ENCODE measurements around the gene SYK.
"Not testable (repeated sequence)": the region's sequence is repeated elsewhere in the genome, so short reads cannot be mapped to it uniquely, and the experiment has no call there.

Gene SYK

DNA sequence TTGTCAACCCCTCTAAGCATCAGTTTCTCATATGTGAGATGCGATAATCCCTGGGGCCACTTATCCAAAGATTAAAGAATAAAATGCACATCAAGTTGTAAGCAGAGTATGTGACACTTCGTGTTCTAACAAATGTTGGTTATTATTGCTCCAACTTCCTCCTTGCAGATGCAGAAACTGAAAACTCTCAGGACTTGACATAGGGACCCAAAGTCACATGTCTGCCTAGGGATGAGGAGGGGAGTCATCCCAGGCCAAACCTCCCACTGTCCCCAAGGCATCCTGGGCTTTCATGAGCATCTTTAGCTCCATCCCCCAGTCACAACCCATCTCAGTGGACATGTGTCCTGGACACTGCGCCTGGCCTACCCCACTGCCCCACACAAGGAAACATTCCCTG, 27.5 kb upstream of the SYK start:
- H3K9me3 ChIP-seq: peaks cover 13% of the 10 kb centered on the region
- H3K4me2 ChIP-seq: peak overlapping the region; percentile 4; the same call in 1 of the 2 replicates
- TF ChIP-seq Cebpa-rat (IDR thresholded peaks at IDR 0.05): no peak
- no peak overlapping the region for H3K4me3 ChIP-seq
- no peak overlapping the region for H3K9ac ChIP-seq
- no peak overlapping the region for H3K27ac ChIP-seq
- H3K27me3 ChIP-seq: no peaks in the 10 kb centered on the region
- no peaks in the 10 kb centered on the region for H4K20me1 ChIP-seq
- peaks cover 9% of the 10 kb centered on the region; the same call in 1 of the 2 replicates for H3K4me1 ChIP-seq
- H3K36me3 ChIP-seq: no peaks in the 10 kb centered on the region

DNA sequence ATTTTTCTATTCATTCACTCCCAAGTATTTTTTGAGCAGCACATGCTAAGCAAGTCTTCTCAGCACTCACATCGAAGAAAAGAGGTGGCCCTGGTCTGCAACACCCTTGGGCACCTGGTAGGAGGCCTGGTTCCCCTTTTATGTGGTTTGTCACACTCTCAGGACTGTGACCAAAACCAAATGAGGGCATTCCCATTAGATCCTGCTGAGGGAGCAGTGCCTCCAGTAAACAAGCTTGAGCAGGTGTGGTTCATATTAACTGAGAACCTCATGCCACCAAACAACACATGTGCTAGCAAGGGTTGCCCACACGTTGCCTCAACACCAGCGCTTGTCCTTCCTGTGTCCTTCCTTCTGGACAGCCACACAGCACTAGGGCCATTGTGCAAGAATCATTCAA, 26.9 kb upstream of the SYK start:
- Histone ChIP-seq H3K4me2 (peak overlapping the region; percentile 4; the same call in 1 of the 2 replicates), H3K4me1 (peaks cover 9% of the 10 kb centered on the region; the same call in 1 of the 2 replicates), H3K36me3 (no peaks in the 10 kb centered on the region), H3K9me3 (peaks cover 7% of the 10 kb centered on the region), H3K9ac (no peak overlapping the region), H3K27ac (no peak overlapping the region), H4K20me1 (no peaks in the 10 kb centered on the region), H3K27me3 (no peaks in the 10 kb centered on the region), H3K4me3 (no peak overlapping the region)
- TF ChIP-seq Cebpa-rat (IDR thresholded peaks at IDR 0.05): no peak

DNA sequence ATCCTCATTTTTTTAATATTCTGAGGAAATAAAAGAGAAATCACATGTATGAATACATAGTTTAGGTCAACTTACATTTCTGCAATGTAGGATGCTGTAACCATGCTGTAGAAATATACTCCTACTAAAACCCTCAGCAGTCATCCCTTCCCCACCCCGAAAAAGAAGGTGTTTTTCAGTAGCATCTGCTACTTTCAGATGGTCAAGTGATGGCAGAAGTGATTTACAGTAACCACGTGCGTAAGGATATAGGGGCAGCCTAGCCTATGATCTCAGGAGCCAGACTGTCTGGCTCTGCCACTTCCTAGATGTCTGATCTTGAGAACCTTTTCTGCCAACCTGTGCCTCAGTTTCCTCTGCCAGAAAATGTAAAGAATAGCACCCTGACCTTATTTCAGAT, 26.0 kb upstream of the SYK start:
- H3K27me3 ChIP-seq: no peaks in the 10 kb centered on the region
- H3K9ac ChIP-seq: no peak overlapping the region
- no peaks in the 10 kb centered on the region for H4K20me1 ChIP-seq
- H3K4me2 ChIP-seq: no peak overlapping the region
- no peak overlapping the region for H3K27ac ChIP-seq
- no peaks in the 10 kb centered on the region for H3K36me3 ChIP-seq
- H3K4me1 ChIP-seq: peaks cover 9% of the 10 kb centered on the region; the same call in 1 of the 2 replicates
- no peaks in the 10 kb centered on the region for H3K9me3 ChIP-seq
- TF ChIP-seq Cebpa-rat (IDR thresholded peaks at IDR 0.05): no peak
- no peak overlapping the region for H3K4me3 ChIP-seq

DNA sequence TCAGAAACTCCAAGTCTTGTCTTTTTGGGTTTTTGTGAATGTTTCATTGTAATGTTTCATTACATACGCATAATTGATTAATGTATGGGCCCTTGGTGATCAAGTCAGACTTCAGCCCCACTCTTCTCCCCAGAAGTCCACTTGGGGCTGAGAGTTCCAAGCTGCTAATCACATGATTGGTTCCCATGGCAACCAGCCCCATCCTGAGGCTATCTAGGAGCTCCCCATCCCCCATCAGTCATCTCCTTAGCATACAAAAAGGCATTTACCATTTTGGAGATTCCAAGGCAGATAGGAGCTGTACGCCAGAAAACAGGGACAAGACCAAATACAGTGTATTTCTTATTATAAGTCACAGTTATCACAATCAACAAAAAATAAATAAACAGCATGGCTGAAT, 22.9 kb upstream of the SYK start:
- H3K9me3 ChIP-seq: no peaks in the 10 kb centered on the region
- peaks cover 9% of the 10 kb centered on the region; the same call in 1 of the 2 replicates for H3K4me1 ChIP-seq
- H3K27me3 ChIP-seq: no peaks in the 10 kb centered on the region
- H3K27ac ChIP-seq: no peak overlapping the region
- no peak for TF ChIP-seq Cebpa-rat (IDR thresholded peaks at IDR 0.05)
- H4K20me1 ChIP-seq: no peaks in the 10 kb centered on the region
- no peak overlapping the region for H3K9ac ChIP-seq
- no peak overlapping the region for H3K4me2 ChIP-seq
- H3K4me3 ChIP-seq: no peak overlapping the region
- no peaks in the 10 kb centered on the region for H3K36me3 ChIP-seq

DNA sequence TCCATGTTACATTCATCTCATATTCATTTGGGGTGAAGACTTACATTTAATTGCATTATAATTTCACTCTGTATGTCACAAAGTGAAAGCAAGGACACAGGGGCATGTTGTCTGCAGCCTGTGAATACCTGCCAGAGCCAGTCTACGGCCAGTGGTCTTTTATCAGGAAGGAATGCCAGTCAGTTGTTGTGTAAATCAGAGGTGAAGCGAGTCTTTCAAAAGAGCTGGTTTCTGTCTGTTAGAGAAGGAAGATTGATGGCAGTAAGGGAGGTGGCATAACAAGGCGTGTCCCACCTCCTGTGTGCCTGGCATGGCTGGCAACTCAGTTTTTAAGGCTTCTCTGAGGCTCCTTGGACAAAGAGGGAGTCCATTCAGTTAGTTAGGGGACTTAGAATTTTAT, 18.1 kb upstream of the SYK start:
- Histone ChIP-seq H3K9ac (no peak overlapping the region), H3K36me3 (no peaks in the 10 kb centered on the region), H3K4me1 (no peaks in the 10 kb centered on the region), H3K4me2 (no peak overlapping the region), H4K20me1 (no peaks in the 10 kb centered on the region), H3K4me3 (no peak overlapping the region), H3K27me3 (no peaks in the 10 kb centered on the region), H3K27ac (no peak overlapping the region), H3K9me3 (no peaks in the 10 kb centered on the region)
- TF ChIP-seq Cebpa-rat (IDR thresholded peaks at IDR 0.05): no peak

DNA sequence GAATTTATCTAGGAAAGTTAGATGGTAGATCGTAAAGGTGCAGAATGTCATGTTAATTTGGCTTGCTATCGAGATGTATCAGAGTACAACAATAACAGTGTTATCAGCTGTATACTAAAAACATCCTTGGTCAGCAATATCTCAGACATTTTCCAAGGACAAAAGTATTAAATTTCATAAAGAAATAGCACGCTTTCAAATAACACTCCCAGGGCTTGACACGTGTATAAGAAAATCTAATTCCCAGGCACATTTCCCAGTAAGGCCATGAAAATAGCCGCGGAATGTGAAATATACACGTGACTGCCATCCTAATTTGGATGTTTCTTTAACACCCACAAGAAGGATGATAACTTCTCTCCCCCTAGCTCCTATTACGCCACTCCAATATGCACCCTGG, 17.7 kb upstream of the SYK start:
- Histone ChIP-seq H3K9ac (no peak overlapping the region), H3K4me1 (no peaks in the 10 kb centered on the region), H3K9me3 (no peaks in the 10 kb centered on the region), H4K20me1 (no peaks in the 10 kb centered on the region), H3K27me3 (no peaks in the 10 kb centered on the region), H3K36me3 (no peaks in the 10 kb centered on the region), H3K4me3 (no peak overlapping the region), H3K4me2 (no peak overlapping the region), H3K27ac (no peak overlapping the region)
- TF ChIP-seq Cebpa-rat (IDR thresholded peaks at IDR 0.05): no peak

DNA sequence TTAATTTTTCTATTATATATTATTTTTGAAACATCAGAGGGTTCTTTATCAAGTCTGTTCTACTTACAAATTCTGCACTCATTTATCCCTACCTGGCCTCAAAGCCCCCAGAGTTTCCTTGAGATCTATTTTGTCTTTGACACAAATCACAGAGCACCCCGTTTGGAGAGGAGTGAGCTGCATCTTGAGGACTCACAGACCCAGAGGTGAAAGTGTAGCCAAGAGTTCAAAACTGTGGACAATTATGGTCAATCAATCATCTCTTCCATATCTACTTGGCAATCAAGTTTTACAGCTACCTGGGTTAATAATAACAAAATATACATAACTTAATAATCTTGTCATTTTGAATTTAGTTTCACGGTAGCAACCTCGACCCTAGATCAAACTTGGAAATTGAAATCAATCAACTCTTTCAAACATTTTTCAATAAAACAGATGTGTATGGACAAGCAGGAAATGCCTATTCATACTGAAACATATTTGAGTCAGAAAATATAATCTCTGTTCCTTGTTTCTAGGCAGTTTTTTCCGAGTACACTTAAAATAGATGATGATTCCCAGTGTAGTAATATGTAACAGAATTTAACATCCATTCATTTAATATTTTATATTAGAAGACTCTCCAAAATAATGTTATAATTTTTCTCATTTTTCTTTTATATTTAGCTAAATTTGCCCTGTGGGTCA, 13.7 kb upstream of the SYK start:
- Histone ChIP-seq H3K36me3 (no peaks in the 10 kb centered on the region), H3K27ac (no peak overlapping the region), H3K4me3 (no peak overlapping the region), H3K4me1 (no peaks in the 10 kb centered on the region), H3K4me2 (no peak overlapping the region), H3K9me3 (0 out of 2 replicates have a peak, but pooled peaks cover 5% of the 10 kb centered on the region), H3K27me3 (no peaks in the 10 kb centered on the region), H4K20me1 (no peaks in the 10 kb centered on the region), H3K9ac (no peak overlapping the region)
- no peak for TF ChIP-seq Cebpa-rat (IDR thresholded peaks at IDR 0.05)

DNA sequence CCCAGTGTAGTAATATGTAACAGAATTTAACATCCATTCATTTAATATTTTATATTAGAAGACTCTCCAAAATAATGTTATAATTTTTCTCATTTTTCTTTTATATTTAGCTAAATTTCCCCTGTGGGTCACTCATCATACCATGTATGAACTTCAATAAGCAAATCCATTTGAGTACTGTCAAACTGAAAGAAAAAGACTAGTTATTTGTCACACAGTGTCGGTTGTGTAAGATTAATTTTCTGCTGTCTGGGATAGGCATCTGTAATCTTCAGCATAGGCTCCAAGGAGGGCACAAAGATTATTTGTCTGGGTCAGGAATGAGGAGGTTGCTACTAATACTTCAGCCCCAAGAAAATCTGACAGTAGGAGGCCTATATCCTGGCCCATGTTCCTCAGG, 13.1 kb upstream of the SYK start:
- H3K27me3 ChIP-seq, H3K4me3 ChIP-seq, H4K20me1 ChIP-seq, H3K9ac ChIP-seq, H3K4me2 ChIP-seq, H3K36me3 ChIP-seq, H3K27ac ChIP-seq, H3K9me3 ChIP-seq, H3K4me1 ChIP-seq: not testable (repeated sequence)

DNA sequence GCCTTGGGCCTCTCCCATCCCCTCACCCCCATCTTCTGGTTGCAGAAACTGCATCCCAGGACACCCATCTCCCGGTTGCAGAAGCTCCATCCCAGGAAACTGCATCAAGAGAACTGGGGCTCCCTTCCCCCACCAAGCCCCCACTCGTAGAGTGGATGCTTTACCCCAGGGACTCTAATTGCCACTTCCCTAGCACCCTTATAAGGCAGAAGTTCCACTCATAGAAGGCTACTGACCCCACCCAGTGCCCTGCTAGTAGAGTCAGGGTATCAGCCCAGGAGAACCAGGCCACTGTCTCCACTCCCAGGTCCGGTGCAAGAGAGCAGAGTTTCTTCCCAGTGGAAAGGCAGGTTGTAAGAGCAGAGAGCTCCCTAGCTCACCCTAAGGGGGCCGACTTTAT, 12.2 kb upstream of the SYK start:
- Histone ChIP-seq H3K9ac (no peak overlapping the region), H4K20me1 (no peaks in the 10 kb centered on the region), H3K9me3 (0 out of 2 replicates have a peak, but pooled peaks cover 5% of the 10 kb centered on the region), H3K27me3 (no peaks in the 10 kb centered on the region), H3K27ac (no peak overlapping the region), H3K36me3 (no peaks in the 10 kb centered on the region), H3K4me1 (no peaks in the 10 kb centered on the region), H3K4me3 (no peak overlapping the region), H3K4me2 (no peak overlapping the region)
- TF ChIP-seq Cebpa-rat (IDR thresholded peaks at IDR 0.05): no peak

DNA sequence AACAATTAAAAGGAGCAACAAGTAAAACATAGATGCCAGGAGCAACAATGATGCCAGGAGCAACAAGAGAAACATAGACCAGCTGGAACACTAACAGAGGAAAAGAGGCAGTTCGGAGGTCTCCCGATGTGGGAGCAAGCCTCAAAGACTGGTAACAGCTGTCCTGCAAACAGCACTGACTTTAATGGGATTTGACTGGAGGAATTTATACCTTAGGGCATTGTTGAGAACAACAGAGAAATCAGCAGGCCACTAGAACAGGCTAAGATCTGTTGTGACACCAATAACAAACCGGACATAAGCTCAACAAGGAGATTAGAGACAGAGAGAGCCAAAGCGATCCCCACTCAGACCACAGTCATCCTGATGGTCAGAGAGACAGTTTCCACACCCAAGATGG, 11.8 kb upstream of the SYK start:
- Histone ChIP-seq H4K20me1 (no peaks in the 10 kb centered on the region), H3K9me3 (0 out of 2 replicates have a peak, but pooled peaks cover 5% of the 10 kb centered on the region), H3K4me1 (peaks cover 1% of the 10 kb centered on the region), H3K9ac (no peak overlapping the region), H3K27ac (no peak overlapping the region), H3K27me3 (no peaks in the 10 kb centered on the region), H3K4me2 (no peak overlapping the region), H3K4me3 (no peak overlapping the region), H3K36me3 (no peaks in the 10 kb centered on the region)
- TF ChIP-seq Cebpa-rat (IDR thresholded peaks at IDR 0.05): no peak

DNA sequence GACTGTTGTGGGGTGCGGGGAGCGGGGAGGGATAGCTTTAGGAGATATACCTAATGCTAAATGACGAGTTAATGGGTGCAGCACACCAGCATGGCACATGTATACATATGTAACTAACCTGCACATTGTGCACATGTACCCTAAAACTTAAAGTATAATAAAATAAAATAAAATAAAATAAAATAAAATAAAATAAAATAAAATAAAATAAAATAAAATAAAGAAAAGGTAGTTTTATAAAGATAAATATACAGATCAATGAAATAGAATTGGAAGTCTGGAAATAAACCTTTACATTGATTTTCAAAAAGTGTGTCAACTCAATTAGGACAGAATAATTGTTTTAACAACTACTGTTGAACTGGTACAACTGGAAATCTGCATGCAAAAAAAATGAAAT, 8.6 kb upstream of the SYK start:
- H3K9ac ChIP-seq, H3K4me2 ChIP-seq: not testable (repeated sequence)
- peaks cover 12% of the 10 kb centered on the region; the same call in 1 of the 2 replicates for H3K9me3 ChIP-seq

More for the DNA sequence above, 8.6 kb upstream of the SYK start:
- not testable (repeated sequence) for H3K36me3 ChIP-seq, H3K27ac ChIP-seq, H4K20me1 ChIP-seq, H3K27me3 ChIP-seq, H3K4me3 ChIP-seq
- H3K4me1 ChIP-seq: peaks cover 16% of the 10 kb centered on the region

Measured in BLaER1 (cell line).